ENCODE results near the gene EPC1.

DNA sequence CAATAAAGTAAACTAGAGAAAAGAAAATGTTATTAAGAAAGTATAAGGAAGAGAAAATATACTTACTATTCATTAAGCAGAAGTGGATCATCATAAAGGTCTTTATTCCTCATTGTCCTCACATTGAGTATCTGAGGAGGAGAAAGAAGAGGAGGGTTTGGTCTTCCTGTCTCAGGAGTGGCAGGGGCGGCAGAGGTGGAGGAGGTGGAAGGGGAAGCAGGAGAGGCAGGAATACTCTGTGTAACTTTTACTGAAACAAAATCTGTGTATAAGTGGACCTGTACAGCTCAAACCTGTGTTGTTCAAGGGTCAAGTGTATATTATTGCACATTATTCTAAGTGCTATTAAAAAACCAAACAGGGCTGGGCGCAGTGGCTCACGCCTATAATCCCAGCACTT lies 34.2 kb upstream of the EPC1 start:
- TF ChIP-seq, protein P1, sequence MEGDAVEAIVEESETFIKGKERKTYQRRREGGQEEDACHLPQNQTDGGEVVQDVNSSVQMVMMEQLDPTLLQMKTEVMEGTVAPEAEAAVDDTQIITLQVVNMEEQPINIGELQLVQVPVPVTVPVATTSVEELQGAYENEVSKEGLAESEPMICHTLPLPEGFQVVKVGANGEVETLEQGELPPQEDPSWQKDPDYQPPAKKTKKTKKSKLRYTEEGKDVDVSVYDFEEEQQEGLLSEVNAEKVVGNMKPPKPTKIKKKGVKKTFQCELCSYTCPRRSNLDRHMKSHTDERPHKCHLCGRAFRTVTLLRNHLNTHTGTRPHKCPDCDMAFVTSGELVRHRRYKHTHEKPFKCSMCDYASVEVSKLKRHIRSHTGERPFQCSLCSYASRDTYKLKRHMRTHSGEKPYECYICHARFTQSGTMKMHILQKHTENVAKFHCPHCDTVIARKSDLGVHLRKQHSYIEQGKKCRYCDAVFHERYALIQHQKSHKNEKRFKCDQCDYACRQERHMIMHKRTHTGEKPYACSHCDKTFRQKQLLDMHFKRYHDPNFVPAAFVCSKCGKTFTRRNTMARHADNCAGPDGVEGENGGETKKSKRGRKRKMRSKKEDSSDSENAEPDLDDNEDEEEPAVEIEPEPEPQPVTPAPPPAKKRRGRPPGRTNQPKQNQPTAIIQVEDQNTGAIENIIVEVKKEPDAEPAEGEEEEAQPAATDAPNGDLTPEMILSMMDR (conservative IDR thresholded peaks at IDR 0.05 in 1 of 2, IDR thresholded peaks at IDR 0.05 in 1 of 2; ENCODE audit: low read depth in 1 of 2, low read length in 2 of 2), result no peak
- TF ChIP-seq EZH2 (IDR thresholded peaks at IDR 0.05; ENCODE audit: low read length, missing control alignments), result no peak
